ENCODE results near the gene PDZRN4.
A peak's percentile ranks its signal among the peaks of the same experiment; 100 is the strongest.

PDZRN4 gene

DNA sequence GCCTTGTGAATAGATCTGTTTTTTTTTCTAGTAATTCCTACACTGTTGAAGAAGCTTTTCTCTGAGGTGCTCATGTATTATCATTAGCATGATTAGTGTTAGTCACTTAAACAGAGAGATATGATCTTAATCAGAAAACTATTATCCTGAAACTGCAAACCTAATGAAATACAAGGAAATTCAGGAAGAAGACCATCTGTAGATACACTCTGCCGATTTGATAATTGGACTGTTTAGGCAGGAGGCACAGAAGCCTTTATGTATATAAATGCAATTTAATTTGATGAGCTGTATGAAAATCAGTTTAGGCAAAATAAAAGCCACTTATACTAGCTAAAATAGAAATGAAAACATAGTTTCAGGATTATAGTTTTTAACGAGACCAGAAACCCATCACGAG is 23.3 kb downstream of the PDZRN4 start:
- no peak for ATAC-seq

DNA sequence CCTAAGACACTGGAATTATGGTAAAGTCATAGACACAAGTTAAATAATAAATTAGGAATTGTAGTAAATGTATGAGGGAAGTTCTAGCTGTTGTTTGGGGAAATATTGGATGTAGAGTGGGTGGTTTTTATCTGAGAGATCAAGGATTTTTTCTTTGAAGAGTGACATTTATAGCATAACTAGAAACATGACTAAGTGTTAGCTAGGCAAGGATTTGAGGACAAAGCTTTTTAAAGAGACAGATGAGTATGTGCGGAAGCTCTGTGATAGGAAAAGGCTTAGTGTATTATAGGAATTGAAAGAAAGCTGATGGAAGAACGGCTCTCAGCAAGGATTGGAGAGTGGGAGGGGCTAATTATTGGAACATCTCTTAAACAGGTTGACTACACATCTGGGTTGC is 24.5 kb downstream of the PDZRN4 start:
- TF ChIP-seq ESRRG (CRISPR knock-in tag; IDR thresholded peaks at IDR 0.05) = no peak
- TF ChIP-seq GLIS3 (CRISPR knock-in tag; IDR thresholded peaks at IDR 0.05) = no peak
- no peak for TF ChIP-seq ZC3H10 (CRISPR knock-in tag; IDR thresholded peaks at IDR 0.05)
- TF ChIP-seq ZNF70 (CRISPR knock-in tag; IDR thresholded peaks at IDR 0.05) = no peak
- no peak for TF ChIP-seq OSR1 (CRISPR knock-in tag; IDR thresholded peaks at IDR 0.05)
- no peak for TF ChIP-seq CSDC2 (CRISPR knock-in tag; IDR thresholded peaks at IDR 0.05)
- no peak for TF ChIP-seq ZFP30 (CRISPR knock-in tag; IDR thresholded peaks at IDR 0.05)
- TF ChIP-seq BACH2 (CRISPR knock-in tag; IDR thresholded peaks at IDR 0.05; ENCODE audit: borderline replicate concordance) = no peak
- TF ChIP-seq ZFP3 (CRISPR knock-in tag; IDR thresholded peaks at IDR 0.05) = no peak
- TF ChIP-seq, protein P1, sequence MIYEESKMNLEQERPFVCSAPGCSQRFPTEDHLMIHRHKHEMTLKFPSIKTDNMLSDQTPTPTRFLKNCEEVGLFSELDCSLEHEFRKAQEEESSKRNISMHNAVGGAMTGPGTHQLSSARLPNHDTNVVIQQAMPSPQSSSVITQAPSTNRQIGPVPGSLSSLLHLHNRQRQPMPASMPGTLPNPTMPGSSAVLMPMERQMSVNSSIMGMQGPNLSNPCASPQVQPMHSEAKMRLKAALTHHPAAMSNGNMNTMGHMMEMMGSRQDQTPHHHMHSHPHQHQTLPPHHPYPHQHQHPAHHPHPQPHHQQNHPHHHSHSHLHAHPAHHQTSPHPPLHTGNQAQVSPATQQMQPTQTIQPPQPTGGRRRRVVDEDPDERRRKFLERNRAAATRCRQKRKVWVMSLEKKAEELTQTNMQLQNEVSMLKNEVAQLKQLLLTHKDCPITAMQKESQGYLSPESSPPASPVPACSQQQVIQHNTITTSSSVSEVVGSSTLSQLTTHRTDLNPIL (CRISPR knock-in tag; IDR thresholded peaks at IDR 0.05; ENCODE audit: low read depth) = no peak
- ATAC-seq = no peak

More for the DNA sequence above, 23.3 kb downstream of the PDZRN4 start:
- TF ChIP-seq, protein P2, sequence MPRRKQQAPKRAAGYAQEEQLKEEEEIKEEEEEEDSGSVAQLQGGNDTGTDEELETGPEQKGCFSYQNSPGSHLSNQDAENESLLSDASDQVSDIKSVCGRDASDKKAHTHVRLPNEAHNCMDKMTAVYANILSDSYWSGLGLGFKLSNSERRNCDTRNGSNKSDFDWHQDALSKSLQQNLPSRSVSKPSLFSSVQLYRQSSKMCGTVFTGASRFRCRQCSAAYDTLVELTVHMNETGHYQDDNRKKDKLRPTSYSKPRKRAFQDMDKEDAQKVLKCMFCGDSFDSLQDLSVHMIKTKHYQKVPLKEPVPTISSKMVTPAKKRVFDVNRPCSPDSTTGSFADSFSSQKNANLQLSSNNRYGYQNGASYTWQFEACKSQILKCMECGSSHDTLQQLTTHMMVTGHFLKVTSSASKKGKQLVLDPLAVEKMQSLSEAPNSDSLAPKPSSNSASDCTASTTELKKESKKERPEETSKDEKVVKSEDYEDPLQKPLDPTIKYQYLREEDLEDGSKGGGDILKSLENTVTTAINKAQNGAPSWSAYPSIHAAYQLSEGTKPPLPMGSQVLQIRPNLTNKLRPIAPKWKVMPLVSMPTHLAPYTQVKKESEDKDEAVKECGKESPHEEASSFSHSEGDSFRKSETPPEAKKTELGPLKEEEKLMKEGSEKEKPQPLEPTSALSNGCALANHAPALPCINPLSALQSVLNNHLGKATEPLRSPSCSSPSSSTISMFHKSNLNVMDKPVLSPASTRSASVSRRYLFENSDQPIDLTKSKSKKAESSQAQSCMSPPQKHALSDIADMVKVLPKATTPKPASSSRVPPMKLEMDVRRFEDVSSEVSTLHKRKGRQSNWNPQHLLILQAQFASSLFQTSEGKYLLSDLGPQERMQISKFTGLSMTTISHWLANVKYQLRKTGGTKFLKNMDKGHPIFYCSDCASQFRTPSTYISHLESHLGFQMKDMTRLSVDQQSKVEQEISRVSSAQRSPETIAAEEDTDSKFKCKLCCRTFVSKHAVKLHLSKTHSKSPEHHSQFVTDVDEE (CRISPR knock-in tag; IDR thresholded peaks at IDR 0.05) = peak; percentile 83; the same call in 1 of the 2 replicates
- TF ChIP-seq TCF4 (CRISPR knock-in tag; IDR thresholded peaks at IDR 0.05; ENCODE audit: borderline replicate concordance) (peak; percentile 96), SNAI2 (CRISPR knock-in tag; IDR thresholded peaks at IDR 0.05) (0 out of 2 replicates have a peak, but pooled peaks have one; percentile 38), ZNF565 (CRISPR knock-in tag; conservative IDR thresholded peaks at IDR 0.05; ENCODE audit: low read depth) (no peak)

DNA sequence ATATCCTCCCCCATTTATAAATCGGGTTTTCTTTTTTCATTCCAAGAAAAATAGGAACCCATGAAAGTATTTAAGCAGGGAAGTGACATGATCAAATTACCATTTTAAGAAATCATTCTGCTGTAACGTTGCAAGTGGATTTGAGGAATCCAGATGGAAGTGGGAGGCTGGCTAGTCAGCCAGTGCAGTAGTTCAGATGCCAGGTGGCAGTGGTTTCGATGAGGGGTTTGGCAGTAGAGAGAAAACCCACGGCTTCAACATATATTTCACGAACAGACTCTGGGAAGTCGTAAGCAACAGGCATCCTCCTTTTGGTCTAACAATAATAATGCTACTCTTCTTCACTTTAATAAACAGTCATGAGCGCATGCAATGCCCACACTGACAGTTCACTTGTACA is 25.0 kb downstream of the PDZRN4 start:
- no peak for ATAC-seq
- TF ChIP-seq, protein P3, sequence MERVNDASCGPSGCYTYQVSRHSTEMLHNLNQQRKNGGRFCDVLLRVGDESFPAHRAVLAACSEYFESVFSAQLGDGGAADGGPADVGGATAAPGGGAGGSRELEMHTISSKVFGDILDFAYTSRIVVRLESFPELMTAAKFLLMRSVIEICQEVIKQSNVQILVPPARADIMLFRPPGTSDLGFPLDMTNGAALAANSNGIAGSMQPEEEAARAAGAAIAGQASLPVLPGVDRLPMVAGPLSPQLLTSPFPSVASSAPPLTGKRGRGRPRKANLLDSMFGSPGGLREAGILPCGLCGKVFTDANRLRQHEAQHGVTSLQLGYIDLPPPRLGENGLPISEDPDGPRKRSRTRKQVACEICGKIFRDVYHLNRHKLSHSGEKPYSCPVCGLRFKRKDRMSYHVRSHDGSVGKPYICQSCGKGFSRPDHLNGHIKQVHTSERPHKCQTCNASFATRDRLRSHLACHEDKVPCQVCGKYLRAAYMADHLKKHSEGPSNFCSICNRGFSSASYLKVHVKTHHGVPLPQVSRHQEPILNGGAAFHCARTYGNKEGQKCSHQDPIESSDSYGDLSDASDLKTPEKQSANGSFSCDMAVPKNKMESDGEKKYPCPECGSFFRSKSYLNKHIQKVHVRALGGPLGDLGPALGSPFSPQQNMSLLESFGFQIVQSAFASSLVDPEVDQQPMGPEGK (CRISPR knock-in tag; IDR thresholded peaks at IDR 0.05; ENCODE audit: borderline replicate concordance) = no peak
- TF ChIP-seq, protein P2 (CRISPR knock-in tag; IDR thresholded peaks at IDR 0.05) = no peak
- TF ChIP-seq ZC3H10 (CRISPR knock-in tag; IDR thresholded peaks at IDR 0.05) (no peak), BACH2 (CRISPR knock-in tag; IDR thresholded peaks at IDR 0.05; ENCODE audit: borderline replicate concordance) (no peak), ZNF70 (CRISPR knock-in tag; IDR thresholded peaks at IDR 0.05) (no peak), CSDC2 (CRISPR knock-in tag; IDR thresholded peaks at IDR 0.05) (no peak), RARB (CRISPR knock-in tag; IDR thresholded peaks at IDR 0.05) (no peak), SNAI2 (CRISPR knock-in tag; IDR thresholded peaks at IDR 0.05) (no peak), TCF4 (CRISPR knock-in tag; IDR thresholded peaks at IDR 0.05; ENCODE audit: borderline replicate concordance) (no peak), ISL1 (CRISPR knock-in tag; IDR thresholded peaks at IDR 0.05) (no peak), GLIS3 (CRISPR knock-in tag; IDR thresholded peaks at IDR 0.05) (no peak), ZFP30 (CRISPR knock-in tag; IDR thresholded peaks at IDR 0.05) (no peak), PPARA (CRISPR knock-in tag; IDR thresholded peaks at IDR 0.05; ENCODE audit: borderline replicate concordance) (no peak)
- TF ChIP-seq, protein P4, sequence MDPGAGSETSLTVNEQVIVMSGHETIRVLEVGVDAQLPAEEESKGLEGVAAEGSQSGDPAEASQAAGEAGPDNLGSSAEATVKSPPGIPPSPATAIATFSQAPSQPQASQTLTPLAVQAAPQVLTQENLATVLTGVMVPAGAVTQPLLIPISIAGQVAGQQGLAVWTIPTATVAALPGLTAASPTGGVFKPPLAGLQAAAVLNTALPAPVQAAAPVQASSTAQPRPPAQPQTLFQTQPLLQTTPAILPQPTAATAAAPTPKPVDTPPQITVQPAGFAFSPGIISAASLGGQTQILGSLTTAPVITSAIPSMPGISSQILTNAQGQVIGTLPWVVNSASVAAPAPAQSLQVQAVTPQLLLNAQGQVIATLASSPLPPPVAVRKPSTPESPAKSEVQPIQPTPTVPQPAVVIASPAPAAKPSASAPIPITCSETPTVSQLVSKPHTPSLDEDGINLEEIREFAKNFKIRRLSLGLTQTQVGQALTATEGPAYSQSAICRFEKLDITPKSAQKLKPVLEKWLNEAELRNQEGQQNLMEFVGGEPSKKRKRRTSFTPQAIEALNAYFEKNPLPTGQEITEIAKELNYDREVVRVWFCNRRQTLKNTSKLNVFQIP (CRISPR knock-in tag; IDR thresholded peaks at IDR 0.05; ENCODE audit: borderline replicate concordance, low read depth) = no peak
- TF ChIP-seq, protein P1 (CRISPR knock-in tag; IDR thresholded peaks at IDR 0.05; ENCODE audit: low read depth) = no peak
